NCI-H2196 treated with DMSO at 0.1 percent for 48 hours (cell line): Measurements from ENCODE around the gene NDUFA5.
A peak's percentile ranks its signal among the peaks of the same experiment; 100 is the strongest.

ENCODE experiments used
- DNase-seq: peaks from one replicate; lab custom pipeline; 2025; ENCODE audit not compliant: unreplicated experiment; lab: John Stamatoyannopoulos, UW

Gene NDUFA5

GRCh38 chr7:123557398-123558288, at the start of gene NDUFA5:
Gene NDUFA5 (minus strand): TSS chr7:123557818. CDS start chr7:123557795, 23 bp downstream.
- peak; percentile 98 for DNase-seq

GRCh38 chr7:123604739-123605138, 47.1 kb upstream of the NDUFA5 start:
- no peak for DNase-seq

- DNase-seq = no peak
Measured at GRCh38 chr7:123602648-123603047, 45.0 kb upstream of the NDUFA5 start.

- DNase-seq = no peak
Measured at GRCh38 chr7:123601530-123601929, 43.9 kb upstream of the NDUFA5 start, which contains the start of gene ASB15. Gene ASB15 (plus strand): TSS chr7:123601821. CDS start chr7:123614503, 12,682 bp downstream.

- DNase-seq = no peak
Measured at GRCh38 chr7:123600876-123601275, 43.3 kb upstream of the NDUFA5 start.

- DNase-seq = no peak
Measured at GRCh38 chr7:123599766-123600165, 42.1 kb upstream of the NDUFA5 start.

- DNase-seq = no peak
Measured at GRCh38 chr7:123598657-123599056, 41.0 kb upstream of the NDUFA5 start.

GRCh38 chr7:123594813-123595241, 37.2 kb upstream of the NDUFA5 start:
- no peak for DNase-seq

GRCh38 chr7:123588376-123588775, 30.8 kb upstream of the NDUFA5 start:
- DNase-seq = no peak

- no peak for DNase-seq
Measured at GRCh38 chr7:123583821-123584220, 26.2 kb upstream of the NDUFA5 start.

GRCh38 chr7:123581162-123581459, 23.5 kb upstream of the NDUFA5 start:
- no peak for DNase-seq

- peak; percentile 3 for DNase-seq
Measured at GRCh38 chr7:123580406-123581161, 23.0 kb upstream of the NDUFA5 start.

- no peak for DNase-seq
Measured at GRCh38 chr7:123579416-123579815, 21.8 kb upstream of the NDUFA5 start.

GRCh38 chr7:123573896-123574467, 16.4 kb upstream of the NDUFA5 start:
- DNase-seq = no peak

- DNase-seq = no peak
Measured at GRCh38 chr7:123573341-123573740, 15.7 kb upstream of the NDUFA5 start.

- DNase-seq = no peak
Measured at GRCh38 chr7:123571684-123572083, 14.1 kb upstream of the NDUFA5 start.

GRCh38 chr7:123571187-123571586, 13.6 kb upstream of the NDUFA5 start:
- DNase-seq = no peak

- DNase-seq = no peak
Measured at GRCh38 chr7:123570390-123571182, 13.0 kb upstream of the NDUFA5 start.

GRCh38 chr7:123569352-123570010, 11.9 kb upstream of the NDUFA5 start:
- DNase-seq = no peak

GRCh38 chr7:123562121-123562520, 4.5 kb upstream of the NDUFA5 start:
- no peak for DNase-seq
